Stimulated activated CD8-positive, alpha-beta memory T cell treated with anti-CD3 and anti-CD28 coated beads, Interleukin-7, amount 100 ng/mL, for 24 hours (primary cell): ENCODE results near the gene ZG16B.

ENCODE experiments used
- DNase-seq: peaks from one replicate; pipeline ENCODE4 v3.0.0-alpha.2; 2020; ENCODE audit warnings: low read depth

Gene ZG16B

GRCh38 chr16:2806286-2806685, 23.8 kb upstream of the ZG16B start:
- no peak for DNase-seq

GRCh38 chr16:2808181-2808580, 21.9 kb upstream of the ZG16B start:
- no peak for DNase-seq

- no peak for DNase-seq
Observed at GRCh38 chr16:2809149-2809760, 20.8 kb upstream of the ZG16B start.

- no peak for DNase-seq
Observed at GRCh38 chr16:2810651-2811050, 19.5 kb upstream of the ZG16B start.

GRCh38 chr16:2811703-2812471, 18.2 kb upstream of the ZG16B start:
- no peak for DNase-seq

- DNase-seq = no peak
Observed at GRCh38 chr16:2813771-2814221, 16.3 kb upstream of the ZG16B start.

GRCh38 chr16:2814551-2815298, 15.4 kb upstream of the ZG16B start:
- DNase-seq = no peak

- DNase-seq = no peak
Observed at GRCh38 chr16:2815299-2815771, 14.8 kb upstream of the ZG16B start.

GRCh38 chr16:2816751-2817339, 13.3 kb upstream of the ZG16B start, which contains the start of gene PRSS21:
Gene PRSS21, plus strand, starts transcription at chr16:2817237. Its CDS starts 32 bp downstream, at chr16:2817269.
- DNase-seq = no peak

GRCh38 chr16:2817340-2818271, 12.5 kb upstream of the ZG16B start:
- no peak for DNase-seq

- no peak for DNase-seq
Observed at GRCh38 chr16:2818272-2818876, 11.7 kb upstream of the ZG16B start.

GRCh38 chr16:2819179-2819938, 10.7 kb upstream of the ZG16B start:
- DNase-seq = no peak

GRCh38 chr16:2819939-2820835, 9.9 kb upstream of the ZG16B start:
- DNase-seq = no peak

GRCh38 chr16:2820836-2821486, 9.1 kb upstream of the ZG16B start:
- DNase-seq = no peak

- no peak for DNase-seq
Observed at GRCh38 chr16:2821487-2822157, 8.5 kb upstream of the ZG16B start.

GRCh38 chr16:2822158-2822495, 8.0 kb upstream of the ZG16B start:
- DNase-seq = no peak

- no peak for DNase-seq
Observed at GRCh38 chr16:2822496-2822895, 7.6 kb upstream of the ZG16B start.

- DNase-seq = no peak
Observed at GRCh38 chr16:2824626-2825025, 5.5 kb upstream of the ZG16B start.
